SU-DHL-6 (cell line): Measurements from ENCODE around the gene HSPD1.
"Not testable (repeated sequence)": the region's sequence is repeated elsewhere in the genome, so short reads cannot be mapped to it uniquely, and the experiment has no call there.

Experiments
- H2AFZ ChIP-seq: fragments of 200-600 bp; sonication (generic); 2 replicates; pipeline ENCODE4 v1.6.1; 2014; ENCODE audit warnings: low read depth, mild to moderate bottlenecking, moderate library complexity, mixed read lengths, antibody characterized with exemption, low read length; ENCODE audit not compliant: severe bottlenecking
- H3F3A ChIP-seq: fragments of 200-600 bp; shearing (Covaris generic); 2 replicates; pipeline ENCODE4 v1.6.0; 2016; ENCODE audit warnings: antibody characterized with exemption, mild to moderate bottlenecking; ENCODE audit not compliant: insufficient read depth
- H3K27ac ChIP-seq: fragments of 200-600 bp; sonication (generic); 2 replicates; pipeline ENCODE4 v1.5.1; 2016; ENCODE audit warnings: low read depth, mild to moderate bottlenecking, low read length, moderate library complexity, mixed read lengths
- H3K27me3 ChIP-seq: fragments of 200-600 bp; sonication (generic), shearing (Covaris generic); 2 replicates; pipeline ENCODE4 v1.6.0; 2014; ENCODE audit warnings: mild to moderate bottlenecking, low read length
- H3K36me3 ChIP-seq: fragments of 200-600 bp; sonication (generic); 2 replicates; pipeline ENCODE4 v1.6.1; 2014; ENCODE audit warnings: mild to moderate bottlenecking, low read length, mixed read lengths
- H3K4me2 ChIP-seq: fragments of 300-600, 200-600 bp; shearing (Covaris generic), sonication (generic); 2 replicates; pipeline ENCODE4 v1.6.0; 2014; ENCODE audit warnings: low read length, low read depth, mild to moderate bottlenecking; ENCODE audit not compliant: poor library complexity, severe bottlenecking
- H3K4me3 ChIP-seq: fragments of 200-600 bp; sonication (generic); 2 replicates; pipeline ENCODE4 v1.5.1; 2014; ENCODE audit warnings: antibody characterized with exemption, low read length, mild to moderate bottlenecking, mixed read lengths; ENCODE audit not compliant: insufficient read depth, poor library complexity, severe bottlenecking
- H3K79me2 ChIP-seq: fragments of 200-600 bp; sonication (generic); 2 replicates; pipeline ENCODE4 v1.6.1; 2014; ENCODE audit warnings: mild to moderate bottlenecking, low read length, moderate library complexity; ENCODE audit not compliant: insufficient read depth
- H3K9ac ChIP-seq: fragments of 200-600 bp; sonication (generic); 2 replicates; pipeline ENCODE4 v1.7.0; 2014; ENCODE audit warnings: mild to moderate bottlenecking, low read length
- H3K9me2 ChIP-seq: fragments of 200-600 bp; sonication (generic); replicated peaks from 2 replicates; pipeline ENCODE4 v1.6.1; 2014; ENCODE audit warnings: low read length; ENCODE audit not compliant: insufficient read depth
- H3K9me3 ChIP-seq: fragments of 200-600 bp; sonication (generic); 2 replicates; pipeline ENCODE4 v1.6.1; 2014; ENCODE audit warnings: low read length, mixed read lengths; ENCODE audit not compliant: insufficient read depth
- H4K20me1 ChIP-seq: fragments of 200-600 bp; sonication (generic); 2 replicates; pipeline ENCODE4 v1.6.1; 2014; ENCODE audit warnings: low read depth, mild to moderate bottlenecking, antibody characterized with exemption, low read length, moderate library complexity, mixed read lengths
- CTCF ChIP-seq: fragments of 200-600 bp; sonication (generic); IDR thresholded peaks from one replicate; pipeline ENCODE4 v1.5.1; 2017; ENCODE audit warnings: antibody characterized with exemption, mild to moderate bottlenecking, low read length, moderate library complexity; ENCODE audit not compliant: insufficient read depth, poor library complexity, severe bottlenecking
- EZH2phosphoT487 ChIP-seq: fragments of 200-600 bp; sonication (generic), shearing (Covaris generic); conservative IDR thresholded peaks from 2 replicates; pipeline ENCODE4 v1.6.1; 2018; ENCODE audit warnings: mild to moderate bottlenecking, antibody characterized with exemption, low read length, moderate library complexity, mixed read lengths

Gene HSPD1

GRCh38 chr2:197452754-197453122 is 46.9 kb downstream of the HSPD1 start:
- Histone ChIP-seq H4K20me1 (peaks cover 9% of the 10 kb centered on the region; the same call in 1 of the 2 replicates), H3K9me3 (no peaks in the 10 kb centered on the region), H2AFZ (peak overlapping the region; percentile 30), H3K4me2 (peak overlapping the region; percentile 80), H3F3A (peaks cover 8% of the 10 kb centered on the region; the same call in 1 of the 2 replicates), H3K9ac (peak overlapping the region; percentile 60), H3K4me3 (peak overlapping the region; percentile 59), H3K27me3 (no peaks in the 10 kb centered on the region), H3K9me2 (no peaks in the 10 kb centered on the region), H3K79me2 (peaks cover 43% of the 10 kb centered on the region), H3K27ac (peak overlapping the region; percentile 46), H3K36me3 (no peaks in the 10 kb centered on the region)
- TF ChIP-seq EZH2phosphoT487 (no peak), CTCF (no peak)

GRCh38 chr2:197450935-197451358 is 48.7 kb downstream of the HSPD1 start:
- H3K4me3 ChIP-seq, H3K9me3 ChIP-seq, H3F3A ChIP-seq, H3K9me2 ChIP-seq, H3K36me3 ChIP-seq, H3K9ac ChIP-seq, H3K4me2 ChIP-seq, H4K20me1 ChIP-seq, H3K27ac ChIP-seq, H3K27me3 ChIP-seq: not testable (repeated sequence)
- H3K79me2 ChIP-seq: peaks cover 26% of the 10 kb centered on the region
- peak overlapping the region; percentile 23 for H2AFZ ChIP-seq

- Histone ChIP-seq H3K9me2 (no peaks in the 10 kb centered on the region), H2AFZ (no peak overlapping the region), H3K4me2 (no peak overlapping the region), H3K79me2 (peaks cover 21% of the 10 kb centered on the region), H3K36me3 (no peaks in the 10 kb centered on the region), H3K4me3 (no peak overlapping the region), H3K9ac (no peak overlapping the region), H3K27me3 (no peaks in the 10 kb centered on the region), H3K27ac (no peak overlapping the region), H4K20me1 (peaks cover 9% of the 10 kb centered on the region; the same call in 1 of the 2 replicates), H3K9me3 (no peaks in the 10 kb centered on the region), H3F3A (peaks cover 8% of the 10 kb centered on the region; the same call in 1 of the 2 replicates)
- TF ChIP-seq EZH2phosphoT487 (no peak), CTCF (no peak)
Observed at GRCh38 chr2:197450465-197450864, 49.2 kb downstream of the HSPD1 start.

GRCh38 chr2:197446844-197447243 is 52.8 kb downstream of the HSPD1 start:
- Histone ChIP-seq H3K4me3 (no peak overlapping the region), H3K27me3 (no peaks in the 10 kb centered on the region), H3F3A (0 out of 2 replicates have a peak, but pooled peaks cover 3% of the 10 kb centered on the region), H3K27ac (no peak overlapping the region), H3K4me2 (no peak overlapping the region), H3K36me3 (no peaks in the 10 kb centered on the region), H2AFZ (no peak overlapping the region), H3K79me2 (no peaks in the 10 kb centered on the region), H4K20me1 (no peaks in the 10 kb centered on the region), H3K9ac (no peak overlapping the region), H3K9me3 (no peaks in the 10 kb centered on the region), H3K9me2 (no peaks in the 10 kb centered on the region)
- TF ChIP-seq EZH2phosphoT487 (no peak), CTCF (no peak)
